ENCODE results near the gene UBTD2.

DNA sequence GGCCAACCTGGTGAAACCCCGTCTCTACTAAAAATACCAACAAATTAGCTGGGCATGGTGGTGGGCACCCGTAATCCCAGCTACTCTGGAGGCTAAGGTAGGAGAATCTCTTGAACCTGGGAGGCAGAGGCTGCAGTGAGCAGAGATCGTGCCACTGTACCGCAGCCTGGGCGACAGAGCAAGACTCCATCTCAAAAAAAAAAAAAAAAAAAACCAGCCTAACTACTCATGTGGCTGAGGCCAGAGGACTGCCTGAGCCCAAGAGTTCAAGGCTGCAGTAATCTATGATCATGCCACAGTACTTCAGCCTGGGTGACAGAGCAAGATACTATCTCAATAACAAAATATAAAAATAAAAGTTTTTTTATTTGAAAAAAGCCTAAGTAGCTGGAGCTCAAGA, 3.2 kb downstream of the UBTD2 start:
- TF ChIP-seq POLR2AphosphoS5 (IDR thresholded peaks at IDR 0.05; ENCODE audit: borderline replicate concordance, low read depth, low read length) (no peak), EZH2 (IDR thresholded peaks at IDR 0.05) (no peak), FOXP2 (optimal IDR thresholded peaks at IDR 0.05; ENCODE audit: control extremely low read depth, extremely low read length, insufficient read depth) (no peak)
